K562 (cell line): Measurements from ENCODE around the gene NADSYN1. TPM values are rescaled to one million over a fixed set of nuclear protein-coding genes. Genes with fewer than 3 reads are reported as not detected.

Source experiments
- NONO ChIP-seq, 2 experiments: fragments of 200-400 bp in 1 of 2; fragments of 450-650 bp in 1 of 2; formaldehyde crosslinking in 1 of 2; IDR thresholded peaks; 2 replicates each; pipeline ENCODE4 v1.6.1; 2017; ENCODE audit warnings: low read depth in 2 of 2, mild to moderate bottlenecking in 2 of 2, moderate library complexity in 2 of 2, low read length in 1 of 2
- NRF1 ChIP-seq, 2 experiments: fragments of 450-650 bp; IDR thresholded peaks in 1 of 2; conservative IDR thresholded peaks in 1 of 2; 2 replicates each; pipeline ENCODE4 v1.6.1; 2014; ENCODE audit warnings: mild to moderate bottlenecking in 2 of 2
- POLR3G ChIP-seq: IDR thresholded peaks from 2 replicates; pipeline ENCODE4 v1.6.1; 2011; ENCODE audit not compliant: insufficient read length, insufficient replicate concordance; ENCODE audit errors: extremely low read depth
- SAP30 ChIP-seq: fragments of 200-600 bp; sonication (generic); IDR thresholded peaks from 2 replicates; pipeline ENCODE4 v1.6.1; 2012; ENCODE audit warnings: borderline replicate concordance, low read depth, mild to moderate bottlenecking, moderate library complexity, low read length, control low read depth, inconsistent platforms; ENCODE audit not compliant: insufficient read depth, poor library complexity, severe bottlenecking
- SIN3A ChIP-seq, 2 experiments: fragments of 150-350 bp in 1 of 2; IDR thresholded peaks; 2 replicates each; pipeline ENCODE4 v1.6.1; 2011 to 2016; ENCODE audit warnings: borderline replicate concordance in 2 of 2, low read depth in 2 of 2, low read length in 2 of 2, mild to moderate bottlenecking in 2 of 2, moderate library complexity in 2 of 2; ENCODE audit not compliant: control insufficient read depth in 1 of 2
- SMARCE1 ChIP-seq: fragments of 450-650 bp; IDR thresholded peaks from 2 replicates; pipeline ENCODE4 v1.7.1; 2016; ENCODE audit warnings: mild to moderate bottlenecking
- ZNF134 ChIP-seq: fragments of 250-450 bp; sonication (Bioruptor Pico); conservative IDR thresholded peaks from 2 replicates; pipeline ENCODE4 v1.4.0; 2020
- polyA plus RNA-seq, 8 experiments: library from polyadenylated mRNA; depleted of rRNA in 4 of 8; stranded (reverse) in 5 of 8; unstranded in 3 of 8; fragments of >200 nt; fragmentation: Nextera tagmentation in 2 of 8; fragmentation: Illumina TruSeq in 1 of 8; extraction: Ambion mirVana in 2 of 8; extraction: Trizol in 1 of 8; gene quantifications; 2 replicates each; pipeline versions ENCODE4 v1.2.1 to v1.2.3, GENCODE V29; 2011 to 2014; ENCODE audit warnings: inconsistent platforms in 1 of 8, missing spikeins in 1 of 8
- total RNA-seq, 7 experiments: library from RNA; depleted of rRNA in 6 of 7; stranded (reverse); fragments of >200 nt in 6 of 7; fragmentation: Illumina TruSeq in 2 of 7; extraction: Trizol in 2 of 7; gene quantifications; 2 replicates each; pipeline versions ENCODE4 v1.2.1 to v1.2.3, GENCODE V29; 2011 to 2021; ENCODE audit warnings: low replicate concordance in 1 of 7
- TF ChIP-seq, protein P1 (sequence below): fragments of 250-450 bp; sonication (Bioruptor Pico); IDR thresholded peaks from 2 replicates; pipeline ENCODE4 v1.4.0; 2020
- TF ChIP-seq, protein P2 (sequence below): IDR thresholded peaks from 2 replicates; pipeline ENCODE4 v1.6.1; 2011; ENCODE audit not compliant: insufficient read length; ENCODE audit errors: extremely low read depth

Gene NADSYN1
- total and polyA plus RNA-seq, 9 of the 15 experiments (the other 6 are each of a cell fraction or from before 2014, with no cell fraction given) = 12.7 to 57.3 (median 42.1) TPM

DNA sequence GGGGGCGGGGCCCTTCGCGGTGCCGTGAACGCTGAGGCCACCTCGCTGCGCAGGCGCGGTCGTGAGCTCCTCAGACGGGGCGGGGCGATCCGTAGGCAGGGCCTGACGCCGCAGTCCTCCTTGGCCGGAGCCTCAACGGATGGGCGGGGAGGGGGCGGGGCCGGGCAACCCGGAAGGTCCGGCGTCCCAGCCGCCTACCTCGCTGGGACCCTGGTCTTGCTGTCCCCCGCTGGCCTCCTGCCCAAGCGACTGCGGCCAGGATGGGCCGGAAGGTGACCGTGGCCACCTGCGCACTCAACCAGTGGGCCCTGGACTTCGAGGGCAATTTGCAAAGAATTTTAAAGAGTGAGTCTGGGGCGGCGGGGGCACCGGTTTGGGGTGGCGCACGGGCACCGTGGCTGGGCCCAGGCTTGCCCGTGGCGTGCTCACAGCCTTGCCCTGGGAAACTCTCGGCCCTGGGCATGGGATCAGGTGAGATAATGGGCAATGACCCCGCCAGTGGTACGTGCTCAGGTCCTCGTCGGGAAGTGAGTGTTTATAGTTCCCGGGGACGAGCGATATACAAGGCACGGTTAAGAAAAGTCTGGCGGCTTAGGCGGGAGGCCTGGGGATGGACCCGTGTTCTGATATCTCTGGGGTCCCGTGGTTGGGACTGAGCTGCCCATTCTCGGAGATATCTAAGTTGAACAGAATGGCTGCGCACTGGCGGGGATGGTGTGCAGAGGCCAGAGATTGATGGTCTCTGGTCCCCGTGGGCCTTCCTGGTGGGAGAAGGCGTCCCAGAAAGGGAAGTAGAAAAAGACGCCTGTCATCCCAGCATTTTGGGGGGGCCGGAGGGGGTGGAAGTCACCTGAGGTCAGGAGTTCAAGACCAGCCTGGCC is at the start of gene NADSYN1 (continued):
- TF ChIP-seq, protein P1, sequence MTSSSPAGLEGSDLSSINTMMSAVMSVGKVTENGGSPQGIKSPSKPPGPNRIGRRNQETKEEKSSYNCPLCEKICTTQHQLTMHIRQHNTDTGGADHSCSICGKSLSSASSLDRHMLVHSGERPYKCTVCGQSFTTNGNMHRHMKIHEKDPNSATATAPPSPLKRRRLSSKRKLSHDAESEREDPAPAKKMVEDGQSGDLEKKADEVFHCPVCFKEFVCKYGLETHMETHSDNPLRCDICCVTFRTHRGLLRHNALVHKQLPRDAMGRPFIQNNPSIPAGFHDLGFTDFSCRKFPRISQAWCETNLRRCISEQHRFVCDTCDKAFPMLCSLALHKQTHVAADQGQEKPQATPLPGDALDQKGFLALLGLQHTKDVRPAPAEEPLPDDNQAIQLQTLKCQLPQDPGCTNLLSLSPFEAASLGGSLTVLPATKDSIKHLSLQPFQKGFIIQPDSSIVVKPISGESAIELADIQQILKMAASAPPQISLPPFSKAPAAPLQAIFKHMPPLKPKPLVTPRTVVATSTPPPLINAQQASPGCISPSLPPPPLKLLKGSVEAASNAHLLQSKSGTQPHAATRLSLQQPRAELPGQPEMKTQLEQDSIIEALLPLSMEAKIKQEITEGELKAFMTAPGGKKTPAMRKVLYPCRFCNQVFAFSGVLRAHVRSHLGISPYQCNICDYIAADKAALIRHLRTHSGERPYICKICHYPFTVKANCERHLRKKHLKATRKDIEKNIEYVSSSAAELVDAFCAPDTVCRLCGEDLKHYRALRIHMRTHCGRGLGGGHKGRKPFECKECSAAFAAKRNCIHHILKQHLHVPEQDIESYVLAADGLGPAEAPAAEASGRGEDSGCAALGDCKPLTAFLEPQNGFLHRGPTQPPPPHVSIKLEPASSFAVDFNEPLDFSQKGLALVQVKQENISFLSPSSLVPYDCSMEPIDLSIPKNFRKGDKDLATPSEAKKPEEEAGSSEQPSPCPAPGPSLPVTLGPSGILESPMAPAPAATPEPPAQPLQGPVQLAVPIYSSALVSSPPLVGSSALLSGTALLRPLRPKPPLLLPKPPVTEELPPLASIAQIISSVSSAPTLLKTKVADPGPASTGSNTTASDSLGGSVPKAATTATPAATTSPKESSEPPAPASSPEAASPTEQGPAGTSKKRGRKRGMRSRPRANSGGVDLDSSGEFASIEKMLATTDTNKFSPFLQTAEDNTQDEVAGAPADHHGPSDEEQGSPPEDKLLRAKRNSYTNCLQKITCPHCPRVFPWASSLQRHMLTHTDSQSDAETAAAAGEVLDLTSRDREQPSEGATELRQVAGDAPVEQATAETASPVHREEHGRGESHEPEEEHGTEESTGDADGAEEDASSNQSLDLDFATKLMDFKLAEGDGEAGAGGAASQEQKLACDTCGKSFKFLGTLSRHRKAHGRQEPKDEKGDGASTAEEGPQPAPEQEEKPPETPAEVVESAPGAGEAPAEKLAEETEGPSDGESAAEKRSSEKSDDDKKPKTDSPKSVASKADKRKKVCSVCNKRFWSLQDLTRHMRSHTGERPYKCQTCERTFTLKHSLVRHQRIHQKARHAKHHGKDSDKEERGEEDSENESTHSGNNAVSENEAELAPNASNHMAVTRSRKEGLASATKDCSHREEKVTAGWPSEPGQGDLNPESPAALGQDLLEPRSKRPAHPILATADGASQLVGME (CRISPR knock-in tag) = 0 out of 2 replicates have a peak, but pooled peaks have one; percentile 17
- peak; percentile 57 to 59; a peak in 3 of 4 replicates for TF ChIP-seq SIN3A (IDR thresholded peaks at IDR 0.05; ENCODE audit: borderline replicate concordance in 2 of 2, control insufficient read depth in 1 of 2, low read depth in 2 of 2, low read length in 2 of 2)
- TF ChIP-seq, protein P2, sequence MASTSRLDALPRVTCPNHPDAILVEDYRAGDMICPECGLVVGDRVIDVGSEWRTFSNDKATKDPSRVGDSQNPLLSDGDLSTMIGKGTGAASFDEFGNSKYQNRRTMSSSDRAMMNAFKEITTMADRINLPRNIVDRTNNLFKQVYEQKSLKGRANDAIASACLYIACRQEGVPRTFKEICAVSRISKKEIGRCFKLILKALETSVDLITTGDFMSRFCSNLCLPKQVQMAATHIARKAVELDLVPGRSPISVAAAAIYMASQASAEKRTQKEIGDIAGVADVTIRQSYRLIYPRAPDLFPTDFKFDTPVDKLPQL = no peak
- no peak for TF ChIP-seq NONO (IDR thresholded peaks at IDR 0.05; ENCODE audit: low read depth in 2 of 2, low read length in 1 of 2)
- TF ChIP-seq NRF1 (conservative IDR thresholded peaks at IDR 0.05 in 1 of 2, IDR thresholded peaks at IDR 0.05 in 1 of 2) = peak; percentile 89 to 90
- TF ChIP-seq POLR3G = no peak
- 0 out of 2 replicates have a peak, but pooled peaks have one; percentile 13 for TF ChIP-seq SMARCE1
- TF ChIP-seq ZNF134 (CRISPR knock-in tag) = no peak
- peak; percentile 91 for TF ChIP-seq SAP30
